Right lobe of liver (tissue), 6 donors: ENCODE measurements around the gene SLC5A8. TPM values are rescaled to one million over a fixed set of nuclear protein-coding genes. Genes with fewer than 3 reads are reported as not detected.

ENCODE experiments used
- ATAC-seq, 4 donors: fragments of 200-7000 bp; cut with Tn5 transposase; one replicate each; pipeline ENCODE4 v1.9.1; 2020; ENCODE audit warnings: mild to moderate bottlenecking in 4 of 4, moderate library complexity in 4 of 4
- DNase-seq, 3 donors: peaks; one replicate each; pipeline ENCODE4 v3.0.0-alpha.2; 2020
- H3K27ac ChIP-seq, 3 donors: fragments of 200-600 bp; one replicate each; pipeline ENCODE4 v1.8.0; 2022
- H3K27me3 ChIP-seq, 2 donors: fragments of 200-600 bp; one replicate each; pipeline ENCODE4 v1.8.0; 2022
- H3K36me3 ChIP-seq, 4 donors: fragments of 200-600 bp; sonication (generic) in 1 of 4; one replicate each; pipeline versions ENCODE4 v1.5.1 to v1.8.0; 2017 to 2022; ENCODE audit warnings: control low read depth in 1 of 4
- H3K4me1 ChIP-seq, 4 donors: fragments of 200-600 bp; sonication (generic) in 1 of 4; one replicate each; pipeline versions ENCODE4 v1.5.1 to v1.8.0; 2017 to 2022; ENCODE audit warnings: control low read depth in 1 of 4
- H3K4me3 ChIP-seq, 3 donors: fragments of 200-600 bp; one replicate each; pipeline ENCODE4 v1.8.0; 2022
- H3K9me3 ChIP-seq, 4 donors: fragments of 200-600 bp; sonication (generic) in 1 of 4; one replicate each; pipeline versions ENCODE4 v1.5.1 to v1.8.0; 2017 to 2022; ENCODE audit warnings: control low read depth in 1 of 4
- POLR2A ChIP-seq: fragments of 450-650 bp; IDR thresholded peaks from one replicate; pipeline ENCODE4 v1.6.1; 2017; ENCODE audit warnings: antibody characterized with exemption, mild to moderate bottlenecking
- WGBS: methylation state at CpG from one replicate; pipeline ENCODE4 v1.1.6; 2018; ENCODE audit warnings: low coverage, low lambda C conversion rate; ENCODE audit not compliant: insufficient coverage; ENCODE audit errors: missing lambda C conversion rate; 5-methylcytosine and 5-hydroxymethylcytosine counted together
- intact Hi-C, 2 donors: fragments of 100-400 bp; cut with DNase I; formaldehyde crosslinking; loops; one replicate each; pipeline versions ENCODE4 v1.11.2 to v1.14.1; 2022
- small RNA-seq, 2 experiments: library from RNA; depleted of rRNA; stranded (forward); fragments of <200 nt; gene quantifications; one replicate each; pipeline ENCODE3, GENCODE V24; 2016
- total RNA-seq, 6 experiments: library from RNA; depleted of rRNA in 2 of 6; stranded (reverse); fragments of >200 nt in 2 of 6; fragmentation: NEBNext Ultra II Directional in 3 of 6; extraction: Animal tissue kit (Norgen Biotek cat#: 25700) in 3 of 6; gene quantifications; one replicate each; pipeline versions ENCODE4 v1.1.0 to v1.2.4, GENCODE V29; 2016 to 2023
- TF ChIP-seq, protein P1 (sequence below), 4 donors: fragments of 200-600 bp in 3 of 4; fragments of 450-650 bp in 1 of 4; IDR thresholded peaks; one replicate each; pipeline versions ENCODE4 v1.5.1 to v1.8.0; 2016 to 2022; ENCODE audit warnings: antibody characterized with exemption in 4 of 4, mild to moderate bottlenecking in 2 of 4
- donor health status: DM: no; HTN: yes; CAD: no.
- donor health status: DM: no; HTN: no; CAD: no.
- donor health status: DM: no; HTN: no; CAD: no.
- donor health status: DM: no; HTN: yes; CAD: no.
- donor health status: DM: no; HTN: yes; CAD: no.

Gene SLC5A8
- total RNA-seq, 6 experiments from 2014 or later: not detected

DNA sequence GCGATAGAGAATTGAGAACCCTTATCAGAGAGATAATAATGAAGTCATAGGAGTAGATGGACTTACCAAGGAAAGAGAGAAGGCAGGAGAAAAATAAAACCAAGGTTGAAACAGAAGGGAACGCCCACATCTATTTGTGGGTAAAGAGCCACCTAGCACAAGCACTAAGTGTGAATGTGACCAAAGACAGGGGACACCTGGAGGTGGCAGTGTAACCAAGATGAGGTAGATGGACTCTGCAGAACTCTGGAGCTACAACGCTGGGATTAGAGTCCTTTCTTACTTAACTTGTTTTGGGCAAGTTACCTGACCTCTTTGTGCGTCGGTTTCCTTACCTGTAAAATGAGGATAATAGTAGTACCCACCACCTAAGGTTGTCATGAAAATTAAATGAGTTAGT, 101.9 kb downstream of the SLC5A8 start:
- ATAC-seq (no peak), DNase-seq (no peak)
- intact Hi-C loops: no loop called here
- Histone ChIP-seq H3K4me1 (no peaks in the 10 kb centered on the region), H3K9me3 (no peaks in the 10 kb centered on the region), H3K27ac (no peak overlapping the region), H3K27me3 (no peaks in the 10 kb centered on the region), H3K4me3 (no peak overlapping the region), H3K36me3 (no peaks in the 10 kb centered on the region)
- TF ChIP-seq, protein P1, sequence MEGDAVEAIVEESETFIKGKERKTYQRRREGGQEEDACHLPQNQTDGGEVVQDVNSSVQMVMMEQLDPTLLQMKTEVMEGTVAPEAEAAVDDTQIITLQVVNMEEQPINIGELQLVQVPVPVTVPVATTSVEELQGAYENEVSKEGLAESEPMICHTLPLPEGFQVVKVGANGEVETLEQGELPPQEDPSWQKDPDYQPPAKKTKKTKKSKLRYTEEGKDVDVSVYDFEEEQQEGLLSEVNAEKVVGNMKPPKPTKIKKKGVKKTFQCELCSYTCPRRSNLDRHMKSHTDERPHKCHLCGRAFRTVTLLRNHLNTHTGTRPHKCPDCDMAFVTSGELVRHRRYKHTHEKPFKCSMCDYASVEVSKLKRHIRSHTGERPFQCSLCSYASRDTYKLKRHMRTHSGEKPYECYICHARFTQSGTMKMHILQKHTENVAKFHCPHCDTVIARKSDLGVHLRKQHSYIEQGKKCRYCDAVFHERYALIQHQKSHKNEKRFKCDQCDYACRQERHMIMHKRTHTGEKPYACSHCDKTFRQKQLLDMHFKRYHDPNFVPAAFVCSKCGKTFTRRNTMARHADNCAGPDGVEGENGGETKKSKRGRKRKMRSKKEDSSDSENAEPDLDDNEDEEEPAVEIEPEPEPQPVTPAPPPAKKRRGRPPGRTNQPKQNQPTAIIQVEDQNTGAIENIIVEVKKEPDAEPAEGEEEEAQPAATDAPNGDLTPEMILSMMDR (IDR thresholded peaks at IDR 0.05): no peak
- 65% methylated on average over 5 of the region's 5 CpGs for WGBS

DNA sequence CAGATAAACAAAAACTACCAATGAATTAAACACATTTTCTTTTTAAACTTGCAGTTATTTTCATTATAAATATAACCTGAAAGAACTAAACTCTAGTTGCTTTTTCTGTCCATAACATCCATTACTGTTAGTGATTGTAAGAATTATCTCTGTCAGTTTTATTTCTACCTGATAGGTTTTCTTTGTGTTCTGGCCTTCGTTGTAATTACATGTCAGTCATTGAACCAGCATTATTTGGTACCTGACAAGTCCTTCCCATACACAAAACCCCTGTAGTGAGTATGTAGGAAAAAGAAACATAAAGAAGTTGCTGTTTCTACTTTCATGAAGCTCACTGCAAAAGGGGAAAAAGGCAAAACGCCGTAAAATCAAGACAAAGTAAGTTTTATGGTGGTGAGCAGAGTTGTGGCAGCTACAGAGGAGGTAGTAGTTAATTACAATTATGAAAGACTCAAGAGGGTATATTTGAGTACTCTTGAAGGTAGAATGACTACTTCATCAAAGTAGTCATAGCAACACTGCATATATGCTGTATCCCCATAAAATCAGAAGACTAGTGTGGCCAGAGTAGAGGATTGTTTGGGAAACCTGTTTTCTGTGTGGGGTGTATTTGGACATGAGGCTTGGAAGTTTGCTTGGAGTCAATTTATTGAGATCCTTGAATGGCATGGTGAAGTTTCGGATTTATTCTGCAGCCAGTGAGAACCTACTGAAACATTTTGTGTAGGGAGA, 102.8 kb downstream of the SLC5A8 start:
- WGBS: 52% methylated on average over 4 of the region's 4 CpGs
- Histone ChIP-seq H3K36me3 (no peaks in the 10 kb centered on the region), H3K4me3 (no peak overlapping the region), H3K4me1 (no peaks in the 10 kb centered on the region), H3K27ac (no peak overlapping the region), H3K27me3 (no peaks in the 10 kb centered on the region), H3K9me3 (no peaks in the 10 kb centered on the region)
- TF ChIP-seq POLR2A: no peak
- TF ChIP-seq, protein P1 (IDR thresholded peaks at IDR 0.05): no peak
- intact Hi-C loops: no loop called here
- DNase-seq (no peak), ATAC-seq (no peak)

Small RNAs within 50 kb of the gene (small RNA-seq; reads per million reads assigned to genes)
- gene RNU6-768P: 0 reads per million in 2 experiments

Other genes with a start within 250 kb of the SLC5A8 start
- gene UTP20, start 69.9 kb upstream of the SLC5A8 start, total RNA-seq: 1 to 10 TPM; 4.6 to 8.5 (median 6.5) TPM
- 10 to 100 TPM; 42.5 to 64.4 (median 53.1) TPM for gene ARL1, start 197.5 kb upstream of the SLC5A8 start, total RNA-seq